Adrenal gland (tissue), 12 donors: Measurements from ENCODE around the gene C1orf56. TPM values are rescaled to one million over a fixed set of nuclear protein-coding genes. Genes with fewer than 3 reads are reported as not detected.

ENCODE experiments used
- DNase-seq, 7 donors: peaks; one replicate each; pipeline ENCODE4 v3.0.0-alpha.2; 2019 to 2020
- H3K27ac ChIP-seq, 5 donors: fragments of 200-600 bp; sonication (generic) in 4 of 5; 1 replicate in 3 of 5; 2 replicates in 2 of 5; pipeline versions ENCODE4 v1.5.1 to v1.8.0; 2016 to 2020; ENCODE audit warnings: mild to moderate bottlenecking in 1 of 5
- H3K27me3 ChIP-seq: fragments of 200-600 bp; 2 replicates; pipeline ENCODE4 v1.8.0; 2021
- H3K36me3 ChIP-seq, 2 donors: fragments of 200-600 bp; replicated peaks in 1 of 2; 1 replicate in 1 of 2; 2 replicates in 1 of 2; pipeline versions ENCODE4 v1.5.1 to v1.8.0; 2018 to 2022
- H3K4me1 ChIP-seq, 2 donors: fragments of 200-600 bp; replicated peaks in 1 of 2; 1 replicate in 1 of 2; 2 replicates in 1 of 2; pipeline versions ENCODE4 v1.5.1 to v1.8.0; 2018 to 2021
- H3K4me3 ChIP-seq, 4 donors: fragments of 200-600 bp; sonication (generic) in 3 of 4; one replicate each; pipeline ENCODE4 v1.5.1; 2016 to 2018
- H3K9me3 ChIP-seq, 3 donors: fragments of 200-600 bp; sonication (generic) in 1 of 3; replicated peaks in 1 of 3; 1 replicate in 2 of 3; 2 replicates in 1 of 3; pipeline versions ENCODE4 v1.5.1 to v1.8.0; 2016 to 2021
- POLR2A ChIP-seq, 2 donors: fragments of 450-650 bp; IDR thresholded peaks; one replicate each; pipeline ENCODE4 v1.6.1; 2017; ENCODE audit warnings: antibody characterized with exemption in 2 of 2, mild to moderate bottlenecking in 2 of 2, moderate library complexity in 1 of 2
- WGBS, 4 donors: extraction: QIAGEN DNeasy Blood & Tissue Kit in 2 of 4; methylation state at CpG; one replicate each; pipeline versions ENCODE4 v1.1.5 to v1.1.7; 2013 to 2017; 5-methylcytosine and 5-hydroxymethylcytosine counted together
- intact Hi-C, 2 donors: fragments of 100-400 bp; cut with DNase I; formaldehyde crosslinking; loops; one replicate each; pipeline versions ENCODE4 v1.14.1 to v1.15.0; 2022 to 2023
- polyA plus RNA-seq, 3 donors: library from polyadenylated mRNA; stranded (reverse); fragments of 200-250 nt in 2 of 3; fragments of 350-450 nt in 1 of 3; fragmentation: Illumina TruSeq in 1 of 3; extraction: RNeasy Lipid Tissue Mini Kit (QIAGEN cat#74804) in 1 of 3; gene quantifications; one replicate each; pipeline ENCODE4 v1.2.3, GENCODE V29; 2013 to 2014
- total RNA-seq, 9 donors: library from RNA; depleted of rRNA in 4 of 9; stranded (reverse); fragments of >200 nt in 4 of 9; fragments of 120-200 nt in 1 of 9; fragmentation: NEBNext Ultra II Directional in 1 of 9; extraction: Animal tissue kit (Norgen Biotek cat#: 25700) in 1 of 9; gene quantifications; one replicate each; pipeline versions ENCODE4 v1.1.0 to v1.2.4, GENCODE V29; 2013 to 2023
- TF ChIP-seq, protein P1 (sequence below), 6 experiments: fragments of 450-650 bp in 4 of 6; fragments of 200-600 bp in 2 of 6; sonication (generic) in 1 of 6; IDR thresholded peaks; 1 replicate in 5 of 6; 2 replicates in 1 of 6; pipeline versions ENCODE4 v1.5.1 to v1.8.0; 2016 to 2021; ENCODE audit warnings: antibody characterized with exemption in 6 of 6, mild to moderate bottlenecking in 2 of 6, moderate library complexity in 1 of 6
- donor health status: healthy with polysubstance abuse.
- donor health status: Bipolar disorder and iron deficiency.
- donor health status: DM: yes; HTN: yes; CAD: no.
- donor health status: DM: no; HTN: no; CAD: no.
- donor health status: DM: no; HTN: no; CAD: no.
- donor health status: DM: yes; HTN: yes; CAD: no.

Gene C1orf56
- total and polyA plus RNA-seq, 12 donors: 3.9 to 29.7 (median 11.5) TPM

DNA sequence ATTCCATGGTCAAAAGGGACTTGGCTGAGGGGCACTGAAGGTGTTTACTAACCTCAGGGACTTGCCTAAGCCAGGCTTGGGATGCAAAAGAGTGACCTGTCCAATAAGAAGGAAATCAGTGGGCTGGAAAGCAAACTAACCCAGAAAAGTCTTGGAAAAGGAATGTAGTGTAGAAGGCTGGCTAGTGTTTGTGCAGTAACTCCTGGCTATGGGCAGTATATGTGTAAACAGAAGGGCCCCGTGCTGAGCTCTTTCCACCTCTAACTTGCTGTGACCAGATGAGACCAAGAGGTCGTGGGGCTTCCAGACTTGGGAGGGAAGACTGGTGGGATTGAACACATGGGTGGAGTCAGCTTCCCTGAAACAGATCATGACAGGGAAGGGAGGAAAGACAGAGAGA lies 44.9 kb upstream of the C1orf56 start:
- H3K36me3 ChIP-seq: peaks cover 0 to 40% of the 10 kb centered on the region in 2 donors
- DNase-seq: no peak
- no peak for TF ChIP-seq POLR2A (IDR thresholded peaks at IDR 0.05)
- TF ChIP-seq, protein P1, sequence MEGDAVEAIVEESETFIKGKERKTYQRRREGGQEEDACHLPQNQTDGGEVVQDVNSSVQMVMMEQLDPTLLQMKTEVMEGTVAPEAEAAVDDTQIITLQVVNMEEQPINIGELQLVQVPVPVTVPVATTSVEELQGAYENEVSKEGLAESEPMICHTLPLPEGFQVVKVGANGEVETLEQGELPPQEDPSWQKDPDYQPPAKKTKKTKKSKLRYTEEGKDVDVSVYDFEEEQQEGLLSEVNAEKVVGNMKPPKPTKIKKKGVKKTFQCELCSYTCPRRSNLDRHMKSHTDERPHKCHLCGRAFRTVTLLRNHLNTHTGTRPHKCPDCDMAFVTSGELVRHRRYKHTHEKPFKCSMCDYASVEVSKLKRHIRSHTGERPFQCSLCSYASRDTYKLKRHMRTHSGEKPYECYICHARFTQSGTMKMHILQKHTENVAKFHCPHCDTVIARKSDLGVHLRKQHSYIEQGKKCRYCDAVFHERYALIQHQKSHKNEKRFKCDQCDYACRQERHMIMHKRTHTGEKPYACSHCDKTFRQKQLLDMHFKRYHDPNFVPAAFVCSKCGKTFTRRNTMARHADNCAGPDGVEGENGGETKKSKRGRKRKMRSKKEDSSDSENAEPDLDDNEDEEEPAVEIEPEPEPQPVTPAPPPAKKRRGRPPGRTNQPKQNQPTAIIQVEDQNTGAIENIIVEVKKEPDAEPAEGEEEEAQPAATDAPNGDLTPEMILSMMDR (IDR thresholded peaks at IDR 0.05): no peak
- no peak overlapping the region for H3K4me3 ChIP-seq
- peaks cover 17 to 47% of the 10 kb centered on the region in 2 donors for H3K4me1 ChIP-seq
- H3K27me3 ChIP-seq: no peaks in the 10 kb centered on the region
- no peaks in the 10 kb centered on the region for H3K9me3 ChIP-seq
- intact Hi-C loops: no loop called here
- WGBS, 4 donors: 60 to 77% (median 68%) methylated on average over 2 of the region's 2 CpGs
- peak overlapping the region in 1 of 5 donors; percentile 17 for H3K27ac ChIP-seq

DNA sequence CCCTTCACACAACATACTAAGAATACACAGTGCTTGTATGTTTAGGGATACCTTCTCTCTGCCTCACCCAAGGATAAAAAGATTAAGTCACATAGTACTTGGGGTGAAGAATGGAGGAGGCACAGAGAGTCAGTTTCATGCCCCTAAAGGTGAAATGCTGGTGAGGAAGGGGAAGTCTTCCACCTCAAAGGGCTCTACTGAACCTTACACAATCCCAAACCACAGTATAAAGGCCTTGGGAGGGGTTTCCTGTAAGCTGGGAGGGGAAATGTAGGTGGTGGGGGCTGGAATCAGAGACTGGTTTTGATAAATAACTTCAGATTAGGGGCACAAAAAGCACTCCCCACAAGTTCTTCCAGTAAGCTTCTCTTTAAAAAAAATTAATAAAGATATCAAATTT lies 44.4 kb upstream of the C1orf56 start:
- Histone ChIP-seq H3K9me3 (no peaks in the 10 kb centered on the region), H3K27ac (peak overlapping the region in 1 of 5 donors; percentile 17), H3K4me3 (peak overlapping the region in 1 of 4 donors; percentile 19), H3K27me3 (no peaks in the 10 kb centered on the region), H3K36me3 (peaks cover 0 to 35% of the 10 kb centered on the region in 2 donors), H3K4me1 (peaks cover 21 to 51% of the 10 kb centered on the region in 2 donors)
- intact Hi-C loops: no loop called here
- TF ChIP-seq, protein P1 (IDR thresholded peaks at IDR 0.05): no peak
- no peak for TF ChIP-seq POLR2A (IDR thresholded peaks at IDR 0.05)
- DNase-seq: no peak

DNA sequence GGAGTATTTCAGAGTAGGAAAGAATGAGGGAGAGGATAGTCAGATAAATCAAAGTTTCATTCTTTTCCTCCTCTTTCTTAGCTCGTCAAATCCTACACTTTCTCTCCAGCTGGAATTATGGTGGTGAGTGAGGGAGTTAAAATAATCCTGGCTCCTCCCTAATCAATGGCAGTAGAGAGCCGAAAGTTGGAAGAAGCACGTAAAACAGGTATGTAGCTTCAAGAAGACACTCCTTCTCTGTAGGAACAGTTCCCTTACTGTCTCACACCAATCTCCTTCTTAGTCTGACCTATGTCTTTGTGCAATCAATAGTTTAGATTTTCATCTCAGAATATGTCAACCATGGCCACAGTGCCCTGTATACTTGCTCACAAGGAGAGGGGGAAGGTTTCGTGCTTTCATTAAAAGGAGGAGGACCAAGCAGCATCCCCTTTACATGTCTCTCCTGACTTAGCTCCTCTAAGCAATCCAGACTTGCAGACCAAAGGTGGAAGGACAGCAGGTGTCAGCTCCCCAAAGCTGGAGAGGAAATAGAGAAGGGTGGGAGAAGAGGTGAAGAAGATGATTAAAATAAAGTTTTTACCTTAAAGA lies 41.7 kb upstream of the C1orf56 start:
- WGBS, 4 donors: 5 to 17% (median 13%) methylated on average over 4 of the region's 4 CpGs
- Histone ChIP-seq H3K27me3 (no peaks in the 10 kb centered on the region), H3K4me1 (peaks cover 21 to 65% of the 10 kb centered on the region in 2 donors), H3K4me3 (peak overlapping the region in 3 of 4 donors; percentile 45 to 69 (median 57)), H3K9me3 (no peaks in the 10 kb centered on the region), H3K36me3 (peaks cover 0 to 18% of the 10 kb centered on the region in 2 donors), H3K27ac (peak overlapping the region; percentile 70 to 95 (median 76))
- intact Hi-C loops: no loop called here
- no peak for DNase-seq
- TF ChIP-seq, protein P1 (IDR thresholded peaks at IDR 0.05): no peak
- no peak for TF ChIP-seq POLR2A (IDR thresholded peaks at IDR 0.05)

DNA sequence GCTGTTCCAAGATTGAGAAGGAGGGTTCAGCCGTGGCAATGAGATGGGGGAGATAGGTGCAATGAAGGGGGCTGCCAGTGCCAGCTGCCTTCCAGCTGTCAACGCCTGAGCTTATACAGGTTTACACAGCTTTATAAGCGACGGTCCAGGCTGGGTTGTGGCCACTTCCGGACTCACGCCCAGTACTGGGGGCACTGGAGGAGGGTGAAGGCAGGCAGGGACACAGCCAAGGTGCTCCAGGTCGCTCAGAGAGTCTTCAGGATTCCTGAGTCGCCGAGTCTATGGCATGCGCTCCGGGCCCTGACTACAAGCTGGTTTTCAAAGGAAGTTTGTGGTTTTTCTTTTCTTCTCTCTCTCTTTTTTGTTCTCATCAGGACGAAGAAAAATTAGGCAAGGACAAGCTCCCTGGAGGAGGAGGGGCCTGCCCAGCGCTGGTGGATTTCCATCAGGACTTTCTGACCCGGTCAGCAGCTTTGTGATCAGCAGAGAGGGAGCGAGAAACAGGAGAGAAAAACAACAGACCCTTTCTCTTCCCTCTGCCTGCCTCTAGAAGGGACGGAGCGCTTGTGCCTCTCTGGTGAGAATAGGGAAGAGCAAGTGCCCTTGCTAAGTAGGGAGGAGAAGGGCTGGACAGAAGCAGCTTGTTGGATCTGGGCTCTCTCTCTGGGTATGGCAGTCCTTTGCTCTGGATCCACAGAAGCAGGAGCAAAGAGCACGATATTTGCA lies 41.1 kb upstream of the C1orf56 start, which contains the start of gene MINDY1:
TSS of gene MINDY1 (minus strand) at position 576 of the 726 bp plus-strand sequence. CDS start 4,285 bp downstream, outside the sequence.
- 1 to 2% (median 1%) methylated on average over 14 to 18 of the region's 18 CpGs for WGBS, 4 donors
- intact Hi-C loops: no loop called here
- Histone ChIP-seq H3K36me3 (peaks cover 0 to 16% of the 10 kb centered on the region in 2 donors), H3K27me3 (no peaks in the 10 kb centered on the region), H3K27ac (peak within 1 kb of the TSS; percentile 74 to 95 (median 76)), H3K9me3 (no peaks in the 10 kb centered on the region), H3K4me3 (peak within 1 kb of the TSS in 3 of 4 donors; percentile 45 to 93 (median 57)), H3K4me1 (peaks cover 21 to 71% of the 10 kb centered on the region in 2 donors)
- TF ChIP-seq POLR2A (IDR thresholded peaks at IDR 0.05): peak; percentile 42 to 81
- TF ChIP-seq, protein P1 (IDR thresholded peaks at IDR 0.05): peak; percentile 17 to 64 (median 48)
- DNase-seq: peak; percentile 70 to 88 (median 78)
